ENCODE results near the gene KIF16B.
A peak's percentile ranks its signal among the peaks of the same experiment; 100 is the strongest.

KIF16B gene

GRCh38 chr20:16257021-16257420 is 316.2 kb downstream of the KIF16B start:
- no peak for TF ChIP-seq CTCF (IDR thresholded peaks at IDR 0.05; ENCODE audit: low read depth, low read length)

GRCh38 chr20:16246870-16247269 is 326.4 kb downstream of the KIF16B start:
- no peak for DNase-seq (ENCODE audit: extremely low read depth, low read depth)
- TF ChIP-seq CTCF (IDR thresholded peaks at IDR 0.05; ENCODE audit: low read depth, low read length): no peak

More at GRCh38 chr20:16257021-16257420, 316.2 kb downstream of the KIF16B start:
- DNase-seq (ENCODE audit: extremely low read depth, low read depth): no peak

GRCh38 chr20:16246291-16246690 is 327.0 kb downstream of the KIF16B start:
- TF ChIP-seq CTCF (IDR thresholded peaks at IDR 0.05; ENCODE audit: low read depth, low read length): no peak
- DNase-seq (ENCODE audit: extremely low read depth, low read depth): no peak

GRCh38 chr20:16245879-16246278 is 327.4 kb downstream of the KIF16B start:
- no peak for TF ChIP-seq CTCF (IDR thresholded peaks at IDR 0.05; ENCODE audit: low read depth, low read length)
- DNase-seq (ENCODE audit: extremely low read depth, low read depth): no peak

GRCh38 chr20:16244892-16245291 is 328.4 kb downstream of the KIF16B start:
- TF ChIP-seq CTCF (IDR thresholded peaks at IDR 0.05; ENCODE audit: low read depth, low read length): no peak
- DNase-seq (ENCODE audit: extremely low read depth, low read depth): no peak

GRCh38 chr20:16243470-16243869 is 329.8 kb downstream of the KIF16B start:
- no peak for DNase-seq (ENCODE audit: extremely low read depth, low read depth)

GRCh38 chr20:16241911-16242310 is 331.3 kb downstream of the KIF16B start:
- peak; percentile 9; the same call in 1 of the 2 replicates for TF ChIP-seq CTCF (IDR thresholded peaks at IDR 0.05; ENCODE audit: low read depth, low read length)
- DNase-seq (ENCODE audit: extremely low read depth, low read depth): no peak

More at GRCh38 chr20:16243470-16243869, 329.8 kb downstream of the KIF16B start:
- TF ChIP-seq CTCF (IDR thresholded peaks at IDR 0.05; ENCODE audit: low read depth, low read length): no peak; the same call in 1 of the 2 replicates

Data from AG09319 (cell line).